ENCODE measurements around the gene GBX2.

GRCh38 chr2:236156860-236157194, 11.4 kb downstream of the GBX2 start:
- no peak for TF ChIP-seq CTCF (IDR thresholded peaks at IDR 0.05)
- no peak for TF ChIP-seq EP300 (IDR thresholded peaks at IDR 0.05)
- TF ChIP-seq POLR2A (IDR thresholded peaks at IDR 0.05): no peak
